ENCODE results near the gene SUMF1. TPM values are rescaled to one million over a fixed set of nuclear protein-coding genes. Genes with fewer than 3 reads are reported as not detected.

Gene SUMF1
- total RNA-seq, 4 donors from 2014 or later: 29.1 to 65.9 (median 48.0) TPM

GRCh38 chr3:4313606-4314293 lies 153.3 kb downstream of the SUMF1 start:
- Histone ChIP-seq H3K4me3 (no peak overlapping the region), H3K4me1 (peaks cover 0 to 28% (median 10%) of the 10 kb centered on the region in 3 donors), H3K9me3 (no peaks in the 10 kb centered on the region), H3K27me3 (no peaks in the 10 kb centered on the region), H3K27ac (no peak overlapping the region), H3K36me3 (peaks cover 0 to 52% (median 0%) of the 10 kb centered on the region in 3 donors)
- 81 to 94% methylated on average over 4 of the region's 4 CpGs for WGBS, 2 donors
- TF ChIP-seq, protein P1, sequence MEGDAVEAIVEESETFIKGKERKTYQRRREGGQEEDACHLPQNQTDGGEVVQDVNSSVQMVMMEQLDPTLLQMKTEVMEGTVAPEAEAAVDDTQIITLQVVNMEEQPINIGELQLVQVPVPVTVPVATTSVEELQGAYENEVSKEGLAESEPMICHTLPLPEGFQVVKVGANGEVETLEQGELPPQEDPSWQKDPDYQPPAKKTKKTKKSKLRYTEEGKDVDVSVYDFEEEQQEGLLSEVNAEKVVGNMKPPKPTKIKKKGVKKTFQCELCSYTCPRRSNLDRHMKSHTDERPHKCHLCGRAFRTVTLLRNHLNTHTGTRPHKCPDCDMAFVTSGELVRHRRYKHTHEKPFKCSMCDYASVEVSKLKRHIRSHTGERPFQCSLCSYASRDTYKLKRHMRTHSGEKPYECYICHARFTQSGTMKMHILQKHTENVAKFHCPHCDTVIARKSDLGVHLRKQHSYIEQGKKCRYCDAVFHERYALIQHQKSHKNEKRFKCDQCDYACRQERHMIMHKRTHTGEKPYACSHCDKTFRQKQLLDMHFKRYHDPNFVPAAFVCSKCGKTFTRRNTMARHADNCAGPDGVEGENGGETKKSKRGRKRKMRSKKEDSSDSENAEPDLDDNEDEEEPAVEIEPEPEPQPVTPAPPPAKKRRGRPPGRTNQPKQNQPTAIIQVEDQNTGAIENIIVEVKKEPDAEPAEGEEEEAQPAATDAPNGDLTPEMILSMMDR (IDR thresholded peaks at IDR 0.05): no peak
- TF ChIP-seq POLR2A (IDR thresholded peaks at IDR 0.05): no peak
- DNase-seq: no peak
- intact Hi-C loops (cut with DNase I): no loop called here

- no peaks in the 10 kb centered on the region for H3K27me3 ChIP-seq
- no peaks in the 10 kb centered on the region for H3K9me3 ChIP-seq
- H3K27ac ChIP-seq: peak overlapping the region in 1 of 4 donors; percentile 6
- peaks cover 0 to 39% (median 0%) of the 10 kb centered on the region in 3 donors for H3K36me3 ChIP-seq
- peaks cover 0 to 50% (median 25%) of the 10 kb centered on the region in 3 donors for H3K4me1 ChIP-seq
- no peak for DNase-seq
- TF ChIP-seq, protein P1 (IDR thresholded peaks at IDR 0.05): no peak
- TF ChIP-seq POLR2A (IDR thresholded peaks at IDR 0.05): no peak
- intact Hi-C loops (cut with DNase I): no loop called here
- no peak overlapping the region for H3K4me3 ChIP-seq
Observed at GRCh38 chr3:4311496-4311895, 155.6 kb downstream of the SUMF1 start.

Other genes with a start within 250 kb of the SUMF1 start
- 10 to 100 TPM; 11.4 to 28.6 (median 16.0) TPM for gene SETMAR, start 163.9 kb downstream of the SUMF1 start, total RNA-seq
- gene ITPR1, start 26.1 kb upstream of the SUMF1 start, total RNA-seq: 10 to 100 TPM; 12.1 to 68.7 (median 25.6) TPM